GM12891 (cell line): Measurements from ENCODE around the gene CEP104.

Source experiments
- PAX5 ChIP-seq: IDR thresholded peaks from 2 replicates; pipeline ENCODE4 v1.6.1; 2011; ENCODE audit warnings: low read length, moderate library complexity, mild to moderate bottlenecking; ENCODE audit not compliant: insufficient read depth, severe bottlenecking
- POLR2A ChIP-seq: IDR thresholded peaks from 2 replicates; pipeline ENCODE4 v1.6.1; 2011; ENCODE audit warnings: low read depth, low read length, control low read depth
- POLR2AphosphoS5 ChIP-seq: IDR thresholded peaks from 2 replicates; pipeline ENCODE4 v1.6.1; 2011; ENCODE audit warnings: low read depth, low read length, control low read depth
- SPI1 ChIP-seq: IDR thresholded peaks from 2 replicates; pipeline ENCODE4 v1.6.1; 2011; ENCODE audit warnings: low read depth, low read length, control low read depth
- TAF1 ChIP-seq: IDR thresholded peaks from 2 replicates; pipeline ENCODE4 v1.6.1; 2011; ENCODE audit warnings: low read depth, low read length, control low read depth

- TF ChIP-seq TAF1 (peak; percentile 75), POLR2AphosphoS5 (peak; percentile 65), POLR2A (peak; percentile 83), PAX5 (no peak), SPI1 (peak; percentile 30; the same call in 1 of the 2 replicates)
These were observed 60.6 kb downstream of the CEP104 start, which contains the start of gene LRRC47 for GRCh38 chr1:3796215-3797061.
